ENCODE data around the gene NXPH2.
"Not testable (repeated sequence)": the region's sequence is repeated elsewhere in the genome, so short reads cannot be mapped to it uniquely, and the experiment has no call there.

DNA sequence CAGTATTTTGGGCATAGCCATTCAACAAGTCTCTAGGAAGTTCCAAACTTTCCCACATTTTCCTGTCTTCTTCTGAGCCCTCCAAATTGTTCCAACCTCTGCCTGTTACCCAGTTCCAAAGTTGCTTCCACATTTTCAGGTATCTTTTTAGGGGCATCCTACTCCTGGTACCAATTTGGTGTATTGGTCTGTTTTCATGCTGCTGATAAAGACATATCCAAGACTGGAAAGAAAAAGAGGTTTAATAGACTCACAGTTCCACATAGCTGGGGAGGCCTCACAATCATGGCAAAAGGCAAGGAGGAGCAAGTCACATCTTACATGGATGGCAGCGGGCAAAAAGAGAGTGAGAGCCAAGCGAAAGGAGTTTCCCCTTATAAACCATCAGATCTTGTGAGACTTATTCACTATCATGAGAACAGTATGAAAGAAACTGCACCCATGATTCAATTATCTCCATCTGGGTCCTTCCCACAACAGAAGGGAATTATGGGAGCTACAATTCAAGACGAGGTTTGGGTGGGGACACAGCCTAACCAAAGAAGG, 43.1 kb downstream of the NXPH2 start:
- TF ChIP-seq, protein P1, sequence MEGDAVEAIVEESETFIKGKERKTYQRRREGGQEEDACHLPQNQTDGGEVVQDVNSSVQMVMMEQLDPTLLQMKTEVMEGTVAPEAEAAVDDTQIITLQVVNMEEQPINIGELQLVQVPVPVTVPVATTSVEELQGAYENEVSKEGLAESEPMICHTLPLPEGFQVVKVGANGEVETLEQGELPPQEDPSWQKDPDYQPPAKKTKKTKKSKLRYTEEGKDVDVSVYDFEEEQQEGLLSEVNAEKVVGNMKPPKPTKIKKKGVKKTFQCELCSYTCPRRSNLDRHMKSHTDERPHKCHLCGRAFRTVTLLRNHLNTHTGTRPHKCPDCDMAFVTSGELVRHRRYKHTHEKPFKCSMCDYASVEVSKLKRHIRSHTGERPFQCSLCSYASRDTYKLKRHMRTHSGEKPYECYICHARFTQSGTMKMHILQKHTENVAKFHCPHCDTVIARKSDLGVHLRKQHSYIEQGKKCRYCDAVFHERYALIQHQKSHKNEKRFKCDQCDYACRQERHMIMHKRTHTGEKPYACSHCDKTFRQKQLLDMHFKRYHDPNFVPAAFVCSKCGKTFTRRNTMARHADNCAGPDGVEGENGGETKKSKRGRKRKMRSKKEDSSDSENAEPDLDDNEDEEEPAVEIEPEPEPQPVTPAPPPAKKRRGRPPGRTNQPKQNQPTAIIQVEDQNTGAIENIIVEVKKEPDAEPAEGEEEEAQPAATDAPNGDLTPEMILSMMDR (IDR thresholded peaks at IDR 0.05) = not testable (repeated sequence)
- not testable (repeated sequence) for TF ChIP-seq GABPA (IDR thresholded peaks at IDR 0.05; ENCODE audit: low read depth); POLR2AphosphoS5 (IDR thresholded peaks at IDR 0.05; ENCODE audit: low read depth, low read length); CHD2 (IDR thresholded peaks at IDR 0.05; ENCODE audit: low read length, partially characterized antibody); EP300 (IDR thresholded peaks at IDR 0.05; ENCODE audit: borderline replicate concordance in 1 of 2, low read depth in 1 of 2, low read length in 1 of 2)
- TF ChIP-seq, protein P2, sequence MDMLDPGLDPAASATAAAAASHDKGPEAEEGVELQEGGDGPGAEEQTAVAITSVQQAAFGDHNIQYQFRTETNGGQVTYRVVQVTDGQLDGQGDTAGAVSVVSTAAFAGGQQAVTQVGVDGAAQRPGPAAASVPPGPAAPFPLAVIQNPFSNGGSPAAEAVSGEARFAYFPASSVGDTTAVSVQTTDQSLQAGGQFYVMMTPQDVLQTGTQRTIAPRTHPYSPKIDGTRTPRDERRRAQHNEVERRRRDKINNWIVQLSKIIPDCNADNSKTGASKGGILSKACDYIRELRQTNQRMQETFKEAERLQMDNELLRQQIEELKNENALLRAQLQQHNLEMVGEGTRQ (IDR thresholded peaks at IDR 0.05; ENCODE audit: borderline replicate concordance, low read depth, low read length) = not testable (repeated sequence)
- TF ChIP-seq, protein P3, sequence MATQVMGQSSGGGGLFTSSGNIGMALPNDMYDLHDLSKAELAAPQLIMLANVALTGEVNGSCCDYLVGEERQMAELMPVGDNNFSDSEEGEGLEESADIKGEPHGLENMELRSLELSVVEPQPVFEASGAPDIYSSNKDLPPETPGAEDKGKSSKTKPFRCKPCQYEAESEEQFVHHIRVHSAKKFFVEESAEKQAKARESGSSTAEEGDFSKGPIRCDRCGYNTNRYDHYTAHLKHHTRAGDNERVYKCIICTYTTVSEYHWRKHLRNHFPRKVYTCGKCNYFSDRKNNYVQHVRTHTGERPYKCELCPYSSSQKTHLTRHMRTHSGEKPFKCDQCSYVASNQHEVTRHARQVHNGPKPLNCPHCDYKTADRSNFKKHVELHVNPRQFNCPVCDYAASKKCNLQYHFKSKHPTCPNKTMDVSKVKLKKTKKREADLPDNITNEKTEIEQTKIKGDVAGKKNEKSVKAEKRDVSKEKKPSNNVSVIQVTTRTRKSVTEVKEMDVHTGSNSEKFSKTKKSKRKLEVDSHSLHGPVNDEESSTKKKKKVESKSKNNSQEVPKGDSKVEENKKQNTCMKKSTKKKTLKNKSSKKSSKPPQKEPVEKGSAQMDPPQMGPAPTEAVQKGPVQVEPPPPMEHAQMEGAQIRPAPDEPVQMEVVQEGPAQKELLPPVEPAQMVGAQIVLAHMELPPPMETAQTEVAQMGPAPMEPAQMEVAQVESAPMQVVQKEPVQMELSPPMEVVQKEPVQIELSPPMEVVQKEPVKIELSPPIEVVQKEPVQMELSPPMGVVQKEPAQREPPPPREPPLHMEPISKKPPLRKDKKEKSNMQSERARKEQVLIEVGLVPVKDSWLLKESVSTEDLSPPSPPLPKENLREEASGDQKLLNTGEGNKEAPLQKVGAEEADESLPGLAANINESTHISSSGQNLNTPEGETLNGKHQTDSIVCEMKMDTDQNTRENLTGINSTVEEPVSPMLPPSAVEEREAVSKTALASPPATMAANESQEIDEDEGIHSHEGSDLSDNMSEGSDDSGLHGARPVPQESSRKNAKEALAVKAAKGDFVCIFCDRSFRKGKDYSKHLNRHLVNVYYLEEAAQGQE (IDR thresholded peaks at IDR 0.05; ENCODE audit: low read depth, low read length) = not testable (repeated sequence)
